C1 segment of cervical spinal cord (tissue), 14 donors: ENCODE data around the gene RASA3.
A peak's percentile ranks its signal among the peaks of the same experiment; 100 is the strongest.
"Not testable (repeated sequence)": the region's sequence is repeated elsewhere in the genome, so short reads cannot be mapped to it uniquely, and the experiment has no call there.

ENCODE experiments used
- DNase-seq, 14 donors: peaks; one replicate each; lab custom pipeline; 2025; lab: John Stamatoyannopoulos, UW

Gene RASA3

GRCh38 chr13:114114006-114114640 lies 18.3 kb downstream of the RASA3 start:
- no peak for DNase-seq

DNA sequence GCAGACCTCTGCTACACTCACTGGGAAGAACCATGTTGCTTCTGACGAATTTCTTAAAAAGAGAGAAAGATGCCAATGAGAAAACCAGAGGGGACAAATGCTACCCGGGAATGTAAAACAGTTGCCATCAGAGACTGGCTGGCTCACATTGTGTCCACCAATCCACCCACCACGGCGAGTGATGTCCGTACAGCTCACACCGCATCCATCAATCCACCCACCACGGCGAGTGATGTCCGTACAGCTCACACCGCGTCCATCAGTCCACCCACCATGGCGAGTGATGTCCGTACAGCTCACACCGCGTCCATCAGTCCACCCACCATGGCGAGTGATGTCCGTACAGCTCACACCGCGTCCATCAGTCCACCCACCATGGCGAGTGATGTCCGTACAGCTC lies 19.0 kb downstream of the RASA3 start:
- DNase-seq = not testable (repeated sequence)

DNA sequence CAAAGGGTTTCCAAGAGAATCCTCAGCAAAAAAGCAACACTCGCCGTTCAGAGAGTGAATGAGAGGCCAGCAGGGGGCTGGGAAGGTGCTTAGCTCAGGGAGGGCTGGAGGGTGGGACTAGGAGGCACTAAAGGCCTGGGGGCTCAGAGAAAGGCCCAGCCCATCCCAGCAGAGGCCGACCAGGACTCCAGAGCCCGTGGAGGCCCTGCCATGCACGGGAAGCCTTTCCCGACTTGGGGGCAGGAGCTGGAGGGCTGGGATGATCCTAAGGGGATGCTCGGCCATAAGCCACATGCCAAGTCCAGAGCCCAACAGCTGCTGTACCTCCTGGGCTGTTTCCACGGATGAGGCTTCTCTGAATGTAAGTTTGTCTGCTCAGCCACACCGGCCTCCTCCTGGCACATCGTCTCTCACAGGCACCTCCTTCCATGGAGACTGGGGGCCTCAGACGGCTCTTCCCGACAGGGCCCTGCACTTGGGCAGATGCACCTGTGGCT lies 19.5 kb downstream of the RASA3 start:
- DNase-seq = no peak

DNA sequence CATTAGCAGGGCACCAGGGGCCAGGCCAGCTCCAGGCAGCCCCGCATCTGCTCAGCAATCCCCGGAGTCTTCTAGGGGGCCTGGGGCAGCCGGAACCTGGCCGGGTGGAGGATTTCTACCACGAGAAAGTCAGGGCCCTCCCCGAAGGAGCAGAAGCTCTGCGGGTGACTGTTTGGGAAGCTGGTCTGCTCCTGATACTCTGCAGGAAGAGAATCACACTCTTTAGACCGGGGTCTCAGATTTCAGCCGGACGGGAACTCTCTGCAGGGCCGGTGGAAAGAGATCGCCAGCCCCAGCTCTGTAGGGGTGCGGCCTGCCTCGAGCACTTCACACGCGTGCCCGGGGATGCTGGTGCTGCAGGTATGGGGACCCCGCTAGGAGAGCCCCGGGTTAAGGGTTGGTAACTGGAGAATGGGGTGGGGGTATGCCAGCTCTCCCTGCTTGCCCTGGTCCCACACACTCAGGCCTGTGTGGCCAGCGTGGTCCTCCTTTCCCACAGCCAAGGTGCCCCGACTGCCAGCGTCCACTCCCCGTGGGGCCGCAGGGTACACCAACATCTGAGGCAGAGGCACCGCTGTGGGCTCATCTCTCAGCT lies 20.1 kb downstream of the RASA3 start:
- no peak for DNase-seq

DNA sequence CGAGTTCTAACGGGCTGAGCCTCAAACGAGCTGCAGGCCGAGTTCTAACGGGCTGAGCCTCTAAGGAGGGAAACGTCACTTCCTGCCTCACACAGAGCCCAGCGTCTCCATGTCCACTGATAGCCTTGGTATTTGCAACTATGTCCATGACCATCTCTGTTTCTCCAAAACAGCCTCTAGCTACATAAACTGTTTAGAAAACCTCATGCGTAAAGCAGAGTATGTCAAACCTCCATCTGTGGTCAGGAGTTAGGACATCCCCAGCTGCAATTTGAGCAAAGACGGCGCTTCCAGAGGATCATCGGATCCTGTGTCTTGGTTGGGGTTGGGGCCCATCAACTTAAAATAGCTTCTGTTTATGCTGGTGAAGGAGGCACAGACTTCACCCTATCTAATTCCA lies 20.8 kb downstream of the RASA3 start:
- DNase-seq = no peak

- not testable (repeated sequence) for DNase-seq
These were observed 21.6 kb downstream of the RASA3 start for GRCh38 chr13:114110830-114111189.

DNA sequence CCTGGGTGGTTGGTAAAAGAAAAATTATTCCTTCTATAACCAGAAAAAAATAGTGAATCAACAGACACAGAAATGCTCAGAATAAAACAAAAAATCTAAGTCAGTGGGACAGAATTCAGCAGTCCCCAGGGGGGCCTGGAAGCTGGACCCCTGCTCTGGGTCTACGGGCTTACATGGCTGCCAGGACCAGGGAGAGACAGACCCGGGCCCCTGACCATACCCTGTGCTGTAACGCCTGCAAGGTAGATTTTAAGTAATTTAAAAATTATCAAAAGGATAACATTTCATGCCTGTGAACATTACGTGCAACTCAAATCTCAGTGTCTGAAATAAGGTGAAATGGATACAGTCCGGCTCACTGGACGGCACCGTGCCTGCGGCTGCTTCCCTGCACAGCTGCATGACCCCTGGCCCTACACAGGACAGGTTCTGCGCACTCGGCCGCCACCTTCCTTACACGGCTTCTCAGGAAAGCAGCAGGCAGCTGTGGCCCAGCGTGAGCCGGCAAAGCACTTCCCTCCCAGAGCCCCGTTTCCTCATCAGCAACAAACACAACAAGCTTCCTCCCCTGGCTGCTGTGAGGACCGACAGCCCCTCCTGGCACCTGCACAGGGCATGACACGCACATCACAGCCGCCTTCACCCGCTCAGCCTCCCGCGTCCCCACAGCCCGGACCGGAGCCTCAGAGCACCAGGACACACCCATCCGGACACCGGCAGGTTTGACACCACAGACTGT lies 22.2 kb downstream of the RASA3 start:
- DNase-seq = no peak

GRCh38 chr13:114109641-114110041 lies 22.8 kb downstream of the RASA3 start:
- peak in 1 of 14 donors; percentile 33 for DNase-seq

- DNase-seq = no peak
These were observed 23.5 kb downstream of the RASA3 start for GRCh38 chr13:114108894-114109293.

- no peak for DNase-seq
These were observed 24.2 kb downstream of the RASA3 start for GRCh38 chr13:114108141-114108761.

GRCh38 chr13:114107686-114108081 lies 24.7 kb downstream of the RASA3 start:
- DNase-seq = peak in 1 of 14 donors; percentile 63

- no peak for DNase-seq
These were observed 25.3 kb downstream of the RASA3 start for GRCh38 chr13:114106991-114107685.

GRCh38 chr13:114106526-114106925 lies 25.9 kb downstream of the RASA3 start:
- DNase-seq = no peak

DNA sequence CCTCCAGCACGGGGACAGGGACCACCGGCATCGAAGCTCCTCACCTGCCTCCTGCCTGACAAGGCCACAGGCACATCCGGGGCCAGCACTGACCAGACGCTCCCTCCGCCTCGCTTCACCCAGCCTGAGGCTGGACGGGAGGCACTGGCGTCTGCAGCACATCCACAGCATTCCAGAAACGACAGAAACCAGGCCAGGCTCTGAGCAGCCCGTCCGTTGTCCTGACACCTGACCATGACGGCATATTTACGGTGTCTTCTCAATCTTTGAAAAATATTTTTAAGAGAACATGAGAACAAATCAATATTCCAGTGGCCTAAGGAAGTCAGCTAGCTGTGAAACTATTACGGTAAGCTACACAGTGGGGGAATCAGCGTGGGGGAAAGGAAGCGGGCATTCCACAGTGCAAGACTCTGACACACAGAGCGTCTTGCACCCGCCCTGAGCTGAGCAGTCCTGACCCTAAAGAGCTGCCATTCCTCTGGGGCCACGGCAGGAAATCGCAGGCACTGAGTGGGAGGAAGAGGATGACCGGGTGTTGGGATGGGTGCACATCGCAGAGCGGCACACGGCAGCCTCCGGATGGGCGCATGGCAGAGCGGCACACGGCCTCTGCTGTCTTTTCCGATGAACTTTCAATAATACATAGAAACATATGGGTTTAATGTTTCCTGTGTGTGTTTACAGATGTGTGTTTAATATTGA lies 26.8 kb downstream of the RASA3 start:
- no peak for DNase-seq

GRCh38 chr13:114104655-114105520 lies 27.5 kb downstream of the RASA3 start:
- no peak for DNase-seq

- no peak for DNase-seq
These were observed 28.4 kb downstream of the RASA3 start for GRCh38 chr13:114103801-114104654.

- DNase-seq = not testable (repeated sequence)
These were observed 29.2 kb downstream of the RASA3 start for GRCh38 chr13:114103289-114103621.

DNA sequence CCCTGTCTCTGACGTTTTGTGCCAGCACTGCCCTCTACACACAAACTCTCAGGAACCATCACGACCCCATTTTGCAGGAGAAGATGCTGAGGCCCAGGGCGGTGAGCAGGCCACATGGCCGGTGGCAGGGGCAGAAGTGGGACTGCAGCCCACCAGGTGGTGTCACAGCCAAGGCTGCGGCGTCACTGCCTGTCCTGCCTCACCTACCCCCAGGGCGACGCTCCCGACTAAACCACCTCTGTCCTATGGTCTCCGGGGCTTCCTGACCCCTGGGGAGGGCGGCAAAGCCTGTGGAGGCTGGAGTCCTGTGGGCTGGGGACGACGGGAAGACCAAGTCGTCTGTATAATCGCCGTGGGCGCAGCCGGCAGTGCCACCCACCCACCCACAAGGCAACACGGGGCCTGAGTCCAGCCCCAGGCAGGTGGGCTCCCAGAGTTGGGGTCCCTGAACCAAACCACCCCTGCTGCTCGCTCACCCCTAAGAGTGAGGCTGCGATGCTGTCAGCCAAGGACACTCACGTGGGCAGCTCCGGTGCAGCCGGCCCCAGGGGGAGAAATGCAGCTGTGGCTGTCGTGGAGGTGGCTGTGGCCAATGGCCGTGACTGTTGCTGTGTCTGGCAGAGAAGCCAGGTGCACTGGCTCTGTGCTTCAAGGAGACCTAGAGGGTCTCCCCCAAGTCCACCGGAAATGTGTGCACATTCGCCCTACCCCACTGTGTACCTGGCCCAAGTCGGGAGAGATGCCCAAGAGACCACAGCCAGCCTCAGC lies 29.7 kb downstream of the RASA3 start:
- DNase-seq = no peak

DNA sequence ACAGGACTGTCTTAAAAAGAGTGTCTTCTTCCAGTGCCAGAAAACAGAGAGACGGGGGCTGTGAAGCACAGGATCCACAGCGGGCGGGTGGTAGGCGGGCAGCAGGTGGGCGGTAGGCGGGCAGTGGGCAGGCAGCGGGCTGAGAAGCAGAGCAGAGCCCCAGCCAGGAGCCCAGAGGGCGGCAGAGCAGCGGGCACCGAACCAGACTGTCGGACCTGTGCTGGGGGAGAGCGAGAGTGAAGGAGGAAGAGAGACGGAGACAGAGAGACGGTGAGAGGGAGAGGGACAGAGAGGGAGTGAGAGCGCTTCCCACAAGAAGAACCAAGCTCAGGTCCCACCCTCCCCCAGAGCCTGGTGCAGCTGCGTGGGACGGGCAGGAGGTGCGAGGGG lies 30.3 kb downstream of the RASA3 start:
- DNase-seq = peak in 1 of 14 donors; percentile 42
